Measurements from ENCODE around the gene CBFA2T3. TPM values are rescaled to one million over a fixed set of nuclear protein-coding genes. Genes with fewer than 3 reads are reported as not detected.

CBFA2T3 gene
- polyA plus RNA-seq, 3 donors: 5.3 to 32.2 (median 6.2) TPM

DNA sequence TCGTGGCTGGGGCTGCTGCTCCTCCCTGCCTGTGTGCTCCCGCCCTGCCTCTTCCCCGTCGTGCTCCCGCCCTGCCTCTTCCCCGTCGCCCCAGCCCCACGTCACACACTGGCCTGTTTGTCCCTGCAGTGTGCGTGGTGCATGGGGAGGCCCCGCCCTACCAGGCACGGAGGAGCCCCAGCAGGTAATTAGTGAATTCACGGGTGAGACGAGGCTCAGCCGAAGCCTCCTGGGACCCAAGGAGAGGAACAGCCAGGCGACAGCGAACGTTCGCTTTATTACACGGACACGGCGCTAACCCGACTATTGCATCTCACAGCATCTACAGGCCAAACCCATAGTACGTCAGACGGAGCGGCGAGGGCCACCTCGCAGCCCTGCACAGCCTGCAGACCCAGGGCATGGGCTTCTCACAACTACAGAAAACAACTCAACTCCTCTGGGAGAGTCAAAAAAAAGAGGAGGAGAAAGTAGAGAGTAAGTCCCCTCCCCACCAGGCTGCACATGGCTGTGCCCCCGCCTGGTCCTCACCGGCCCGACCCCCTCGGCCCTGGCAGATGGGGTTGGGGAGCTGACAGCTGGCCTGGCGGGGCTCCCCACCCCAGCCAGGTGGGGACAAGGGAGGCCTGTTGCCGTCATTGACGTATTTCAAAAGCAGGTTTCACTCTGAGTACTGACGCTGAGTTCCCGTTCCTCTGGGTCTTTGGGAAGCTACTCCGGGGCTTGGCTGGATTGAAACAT is 106.2 kb downstream of the CBFA2T3 start:
- peak overlapping the region; percentile 48 for H3K4me2 ChIP-seq (replicated peaks; ENCODE audit: extremely low read depth, low read length, poor library complexity, severe bottlenecking)
- WGBS (ENCODE audit: insufficient coverage): 13% methylated on average over 27 of the region's 37 CpGs
- H4K20me1 ChIP-seq (ENCODE audit: insufficient read depth, low read length): peaks cover 46% of the 10 kb centered on the region
- TF ChIP-seq, protein P1, sequence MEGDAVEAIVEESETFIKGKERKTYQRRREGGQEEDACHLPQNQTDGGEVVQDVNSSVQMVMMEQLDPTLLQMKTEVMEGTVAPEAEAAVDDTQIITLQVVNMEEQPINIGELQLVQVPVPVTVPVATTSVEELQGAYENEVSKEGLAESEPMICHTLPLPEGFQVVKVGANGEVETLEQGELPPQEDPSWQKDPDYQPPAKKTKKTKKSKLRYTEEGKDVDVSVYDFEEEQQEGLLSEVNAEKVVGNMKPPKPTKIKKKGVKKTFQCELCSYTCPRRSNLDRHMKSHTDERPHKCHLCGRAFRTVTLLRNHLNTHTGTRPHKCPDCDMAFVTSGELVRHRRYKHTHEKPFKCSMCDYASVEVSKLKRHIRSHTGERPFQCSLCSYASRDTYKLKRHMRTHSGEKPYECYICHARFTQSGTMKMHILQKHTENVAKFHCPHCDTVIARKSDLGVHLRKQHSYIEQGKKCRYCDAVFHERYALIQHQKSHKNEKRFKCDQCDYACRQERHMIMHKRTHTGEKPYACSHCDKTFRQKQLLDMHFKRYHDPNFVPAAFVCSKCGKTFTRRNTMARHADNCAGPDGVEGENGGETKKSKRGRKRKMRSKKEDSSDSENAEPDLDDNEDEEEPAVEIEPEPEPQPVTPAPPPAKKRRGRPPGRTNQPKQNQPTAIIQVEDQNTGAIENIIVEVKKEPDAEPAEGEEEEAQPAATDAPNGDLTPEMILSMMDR (IDR thresholded peaks at IDR 0.05): no peak
- H3K9me3 ChIP-seq (replicated peaks in 1 of 2; ENCODE audit: control insufficient read depth in 1 of 2, insufficient read depth in 1 of 2, low read length in 2 of 2): no peaks in the 10 kb centered on the region
- peak overlapping the region; percentile 24 to 83 for H3K4me3 Mint-ChIP-seq
- peaks cover 0 to 8% (median 2%) of the 10 kb centered on the region in 7 donors for H3K9me3 Mint-ChIP-seq
- intact Hi-C loops (cut with micrococcal nuclease): no loop called here
- peaks cover 21 to 41% (median 34%) of the 10 kb centered on the region in 3 donors for H3K27me3 Mint-ChIP-seq (ENCODE audit: low read depth in 3 of 3)
- H3K27ac Mint-ChIP-seq: peak overlapping the region in 1 of 7 donors; percentile 53
- peak overlapping the region; percentile 4 for H3K9ac ChIP-seq (ENCODE audit: insufficient read depth, low read length, poor library complexity, severe bottlenecking)
- peaks cover 0 to 11% of the 10 kb centered on the region in 2 donors for H3K4me1 ChIP-seq (ENCODE audit: control insufficient read depth in 1 of 2, insufficient read depth in 2 of 2, low read length in 2 of 2)
- DNase-seq: no peak
- peaks cover 0 to 19% of the 10 kb centered on the region in 2 donors for H3K27me3 ChIP-seq (ENCODE audit: control insufficient read depth in 2 of 2, insufficient read depth in 2 of 2, low read length in 2 of 2)
- no peak overlapping the region for H3K4me3 ChIP-seq (replicated peaks in 1 of 3; ENCODE audit: low read depth in 2 of 3, low read length in 3 of 3)
- no peak overlapping the region for H3K27ac ChIP-seq (ENCODE audit: low read depth in 1 of 2, low read length in 2 of 2)
- no peaks in the 10 kb centered on the region for H3K79me2 ChIP-seq (ENCODE audit: insufficient read depth, low read length)
- peaks cover 12 to 18% of the 10 kb centered on the region in 2 donors for H3K36me3 Mint-ChIP-seq
- H3K4me1 Mint-ChIP-seq: peaks cover 9% of the 10 kb centered on the region
- no peak overlapping the region for H2AFZ ChIP-seq (ENCODE audit: insufficient read depth, low read depth, low read length, poor library complexity, severe bottlenecking)
- peaks cover 5 to 17% of the 10 kb centered on the region in 2 donors for H3K36me3 ChIP-seq (replicated peaks in 1 of 2; ENCODE audit: control insufficient read depth in 1 of 2, insufficient read depth in 2 of 2, low read length in 2 of 2)

DNA sequence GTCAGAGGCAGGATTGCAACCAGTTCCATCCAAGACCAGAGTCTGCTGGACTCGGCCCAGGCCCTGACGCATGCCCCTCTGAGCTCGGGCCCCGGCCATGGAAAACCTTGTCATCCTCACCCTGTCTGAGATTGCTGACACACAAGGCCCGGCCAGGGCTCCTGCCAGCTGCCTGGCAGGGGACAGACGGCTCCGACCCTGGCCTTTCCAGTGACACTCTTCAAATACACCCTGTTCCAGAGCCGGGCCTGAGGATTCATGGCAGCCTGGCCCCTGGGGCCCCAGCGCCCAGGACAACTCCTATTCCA is 107.4 kb downstream of the CBFA2T3 start:
- Histone ChIP-seq H3K9me3 (replicated peaks in 1 of 2; ENCODE audit: control insufficient read depth in 1 of 2, insufficient read depth in 1 of 2, low read length in 2 of 2) (no peaks in the 10 kb centered on the region), H3K36me3 (replicated peaks in 1 of 2; ENCODE audit: control insufficient read depth in 1 of 2, insufficient read depth in 2 of 2, low read length in 2 of 2) (peaks cover 0 to 5% of the 10 kb centered on the region in 2 donors), H3K79me2 (ENCODE audit: insufficient read depth, low read length) (no peaks in the 10 kb centered on the region), H2AFZ (ENCODE audit: insufficient read depth, low read depth, low read length, poor library complexity, severe bottlenecking) (no peak overlapping the region), H3K27ac (ENCODE audit: low read depth in 1 of 2, low read length in 2 of 2) (no peak overlapping the region), H3K9ac (ENCODE audit: insufficient read depth, low read length, poor library complexity, severe bottlenecking) (no peak overlapping the region), H3K4me1 (ENCODE audit: control insufficient read depth in 1 of 2, insufficient read depth in 2 of 2, low read length in 2 of 2) (peaks cover 0 to 11% of the 10 kb centered on the region in 2 donors), H4K20me1 (ENCODE audit: insufficient read depth, low read length) (peaks cover 35% of the 10 kb centered on the region), H3K27me3 (ENCODE audit: control insufficient read depth in 2 of 2, insufficient read depth in 2 of 2, low read length in 2 of 2) (peaks cover 0 to 19% of the 10 kb centered on the region in 2 donors), H3K4me3 (replicated peaks in 1 of 3; ENCODE audit: low read depth in 2 of 3, low read length in 3 of 3) (no peak overlapping the region), H3K4me2 (replicated peaks; ENCODE audit: extremely low read depth, low read length, poor library complexity, severe bottlenecking) (no peak overlapping the region)
- Mint-ChIP-seq H3K36me3 (peaks cover under 1 to 7% of the 10 kb centered on the region in 2 donors), H3K27ac (no peak overlapping the region), H3K27me3 (ENCODE audit: low read depth in 3 of 3) (peaks cover 21 to 42% (median 34%) of the 10 kb centered on the region in 3 donors), H3K9me3 (peaks cover 0 to 7% (median 0%) of the 10 kb centered on the region in 7 donors), H3K4me3 (no peak overlapping the region), H3K4me1 (peaks cover 9% of the 10 kb centered on the region)
- WGBS (ENCODE audit: insufficient coverage): 96% methylated on average over 5 of the region's 9 CpGs
- TF ChIP-seq, protein P1 (IDR thresholded peaks at IDR 0.05): no peak
- intact Hi-C loops (cut with micrococcal nuclease): no loop called here
- no peak for DNase-seq

Measured in CD14-positive monocyte (primary cell).